PFSK-1 (cell line): ENCODE results near the gene MGMT.

Experiments
- POLR2AphosphoS5 ChIP-seq: IDR thresholded peaks from 2 replicates; pipeline ENCODE4 v1.6.1; 2012; ENCODE audit warnings: low read depth, mild to moderate bottlenecking, control low read depth, low read length, moderate library complexity
- TAF1 ChIP-seq: IDR thresholded peaks from 2 replicates; pipeline ENCODE4 v1.6.1; 2012; ENCODE audit warnings: low read length, control low read depth, borderline replicate concordance; ENCODE audit not compliant: insufficient read depth

GRCh38 chr10:129696636-129697035 lies 229.6 kb downstream of the MGMT start:
- TF ChIP-seq POLR2AphosphoS5 (no peak), TAF1 (no peak)
